C4-2B (cell line): ENCODE results near the gene FAM222A.

ENCODE experiments used
- H3K27ac ChIP-seq: fragments of 450-650 bp; 2 replicates; pipeline ENCODE4 v1.5.1; 2017
- ZFX ChIP-seq: fragments of 450-650 bp; IDR thresholded peaks from 2 replicates; pipeline ENCODE4 v1.6.1; 2017
- TF ChIP-seq, protein P1 (sequence below): fragments of 450-650 bp; conservative IDR thresholded peaks from 2 replicates; pipeline ENCODE4 v1.5.1; 2017; ENCODE audit warnings: mild to moderate bottlenecking

Gene FAM222A

DNA sequence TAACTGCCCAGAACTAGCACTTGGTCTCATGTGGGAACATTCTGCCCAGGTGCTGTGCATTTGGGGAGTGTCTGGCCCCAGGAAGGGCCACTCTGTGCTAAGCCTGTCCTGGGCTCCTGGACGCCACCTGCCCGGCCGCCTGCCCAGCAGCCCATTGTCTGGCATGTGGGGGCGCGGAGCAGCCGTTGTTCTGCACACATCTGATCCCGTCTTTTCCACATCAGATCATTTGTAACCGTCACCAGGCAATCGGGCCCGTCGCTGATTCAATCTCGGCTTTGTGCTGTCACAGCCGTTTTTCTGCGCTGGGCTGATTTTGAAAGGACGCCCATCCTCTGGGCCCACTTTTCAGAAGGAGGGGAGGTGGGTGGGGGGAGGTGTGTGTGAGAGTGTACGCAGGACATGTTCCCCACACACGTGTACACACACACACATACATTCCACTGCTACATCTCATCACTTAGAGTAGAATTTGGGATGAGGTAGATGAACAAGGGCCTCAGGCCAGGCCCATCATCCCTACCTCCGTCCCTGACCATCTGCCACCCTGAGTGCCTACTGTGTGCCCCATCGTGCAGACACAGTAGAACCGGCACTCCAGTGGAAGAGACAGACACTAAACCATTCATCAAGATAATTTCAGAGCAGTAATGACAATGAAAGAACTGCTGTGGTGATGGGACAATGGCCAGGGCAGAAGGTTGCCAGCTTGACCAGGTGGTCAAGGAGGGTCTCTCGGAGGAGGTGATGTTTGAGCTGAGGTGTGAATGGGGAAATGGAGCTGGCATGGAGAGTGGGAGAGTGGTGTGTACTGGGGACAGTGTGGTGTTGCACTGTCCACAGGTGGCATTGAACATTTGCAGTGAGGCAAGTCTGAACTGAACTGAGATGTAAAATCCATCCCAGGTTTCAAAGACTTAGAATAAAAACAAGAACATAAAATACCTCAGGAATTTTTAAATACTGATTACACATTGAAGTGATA lies 19.0 kb downstream of the FAM222A start:
- no peak overlapping the region for H3K27ac ChIP-seq
- TF ChIP-seq, protein P1, sequence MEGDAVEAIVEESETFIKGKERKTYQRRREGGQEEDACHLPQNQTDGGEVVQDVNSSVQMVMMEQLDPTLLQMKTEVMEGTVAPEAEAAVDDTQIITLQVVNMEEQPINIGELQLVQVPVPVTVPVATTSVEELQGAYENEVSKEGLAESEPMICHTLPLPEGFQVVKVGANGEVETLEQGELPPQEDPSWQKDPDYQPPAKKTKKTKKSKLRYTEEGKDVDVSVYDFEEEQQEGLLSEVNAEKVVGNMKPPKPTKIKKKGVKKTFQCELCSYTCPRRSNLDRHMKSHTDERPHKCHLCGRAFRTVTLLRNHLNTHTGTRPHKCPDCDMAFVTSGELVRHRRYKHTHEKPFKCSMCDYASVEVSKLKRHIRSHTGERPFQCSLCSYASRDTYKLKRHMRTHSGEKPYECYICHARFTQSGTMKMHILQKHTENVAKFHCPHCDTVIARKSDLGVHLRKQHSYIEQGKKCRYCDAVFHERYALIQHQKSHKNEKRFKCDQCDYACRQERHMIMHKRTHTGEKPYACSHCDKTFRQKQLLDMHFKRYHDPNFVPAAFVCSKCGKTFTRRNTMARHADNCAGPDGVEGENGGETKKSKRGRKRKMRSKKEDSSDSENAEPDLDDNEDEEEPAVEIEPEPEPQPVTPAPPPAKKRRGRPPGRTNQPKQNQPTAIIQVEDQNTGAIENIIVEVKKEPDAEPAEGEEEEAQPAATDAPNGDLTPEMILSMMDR: no peak
- no peak for TF ChIP-seq ZFX

DNA sequence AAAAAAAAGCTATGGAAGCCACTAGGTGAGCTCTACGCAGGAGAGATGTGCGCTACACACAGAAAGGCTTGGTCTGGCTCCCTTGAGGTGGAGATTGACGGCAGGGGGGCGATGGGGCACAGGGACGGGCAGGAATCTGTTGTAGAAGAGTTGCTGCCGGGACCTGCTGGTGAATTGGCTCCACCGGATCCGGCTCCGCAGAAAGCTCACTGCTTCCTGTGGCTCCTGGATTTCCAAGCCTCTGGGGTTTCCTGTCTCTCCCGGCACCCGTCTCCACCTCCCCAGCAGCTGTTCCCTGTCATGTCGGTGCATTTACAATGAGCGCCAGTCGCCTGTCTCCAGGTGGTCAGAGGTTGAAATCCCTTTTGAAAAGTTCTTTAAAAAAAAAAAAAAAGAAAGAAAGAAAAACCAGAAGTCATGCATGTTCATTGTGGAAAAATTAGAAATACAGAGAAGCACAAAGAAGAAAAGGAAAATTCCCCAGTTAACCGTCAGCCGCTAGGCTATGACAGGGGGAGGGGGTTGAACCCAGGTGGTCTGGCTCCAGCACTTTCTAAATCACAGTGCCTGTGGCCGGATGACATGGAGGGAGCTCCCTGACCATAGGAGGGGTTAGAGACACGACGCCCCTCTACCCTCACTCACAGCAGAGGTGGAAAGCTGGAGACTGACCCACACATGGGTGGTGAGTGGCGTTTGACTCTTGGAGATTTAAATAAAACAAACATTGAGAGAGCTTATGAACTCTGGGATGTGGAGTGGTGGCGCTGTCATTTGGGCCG lies 20.8 kb downstream of the FAM222A start:
- no peak overlapping the region for H3K27ac ChIP-seq
- TF ChIP-seq, protein P1: no peak
- no peak for TF ChIP-seq ZFX

DNA sequence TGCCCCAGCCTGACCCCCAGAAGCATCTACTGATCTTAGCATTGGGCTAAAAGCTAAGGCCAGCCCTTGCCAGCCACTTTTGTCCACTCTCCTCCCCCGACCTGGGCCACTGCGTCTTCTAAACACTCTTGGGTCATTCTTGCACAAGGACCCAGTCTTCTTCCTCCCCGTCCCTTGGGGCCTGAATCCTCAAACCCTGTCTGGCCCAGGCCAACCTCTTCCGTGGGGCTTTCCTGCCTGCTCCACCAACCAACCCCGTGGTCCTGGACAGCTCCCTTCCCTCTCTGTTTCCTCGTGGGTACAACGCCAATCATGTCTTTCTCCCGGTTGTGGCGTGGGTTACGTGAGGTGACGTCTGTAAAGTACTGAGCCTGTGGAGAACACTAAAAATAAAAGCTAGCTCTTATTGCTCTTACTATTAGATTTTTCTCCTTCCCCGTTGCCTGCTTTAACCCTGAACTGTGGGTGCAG lies 21.5 kb downstream of the FAM222A start:
- TF ChIP-seq ZFX: no peak
- TF ChIP-seq, protein P1: no peak
- no peak overlapping the region for H3K27ac ChIP-seq

DNA sequence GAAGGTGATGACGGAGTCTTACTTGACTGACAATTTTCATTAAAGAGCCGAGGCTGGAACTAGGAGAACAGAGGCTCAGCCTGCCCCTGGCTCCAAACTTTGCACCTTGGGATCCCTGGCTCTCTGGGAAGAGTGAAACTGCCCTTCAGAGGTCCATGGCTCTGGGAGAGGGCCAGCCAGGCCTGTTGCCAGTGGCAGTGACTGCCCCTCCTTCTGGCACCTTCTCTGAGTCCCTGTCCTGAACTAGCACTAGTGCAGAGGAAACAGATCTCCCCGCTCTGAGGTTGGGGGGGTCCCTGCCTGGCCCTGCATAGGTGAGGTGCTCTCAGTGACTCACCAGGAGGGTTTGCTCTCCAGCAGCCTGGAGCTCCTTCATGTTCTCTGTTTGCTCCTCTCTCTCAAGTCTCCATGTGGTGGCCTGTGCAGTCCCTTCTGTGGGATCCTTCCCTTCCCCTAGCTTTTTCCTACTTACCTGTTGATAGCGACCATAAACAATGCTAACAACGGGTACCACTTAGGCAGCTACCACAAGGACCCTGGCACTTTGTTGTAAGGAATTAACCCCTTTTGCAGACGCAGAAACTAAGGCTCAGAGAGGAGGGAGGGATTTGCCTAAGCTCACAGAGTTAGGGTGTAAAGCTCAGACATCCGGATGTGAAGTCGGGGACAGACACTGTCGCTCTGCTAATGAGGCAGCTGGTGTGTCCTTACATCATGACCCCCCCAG lies 22.4 kb downstream of the FAM222A start:
- H3K27ac ChIP-seq: no peak overlapping the region
- TF ChIP-seq ZFX: no peak
- TF ChIP-seq, protein P1: no peak

DNA sequence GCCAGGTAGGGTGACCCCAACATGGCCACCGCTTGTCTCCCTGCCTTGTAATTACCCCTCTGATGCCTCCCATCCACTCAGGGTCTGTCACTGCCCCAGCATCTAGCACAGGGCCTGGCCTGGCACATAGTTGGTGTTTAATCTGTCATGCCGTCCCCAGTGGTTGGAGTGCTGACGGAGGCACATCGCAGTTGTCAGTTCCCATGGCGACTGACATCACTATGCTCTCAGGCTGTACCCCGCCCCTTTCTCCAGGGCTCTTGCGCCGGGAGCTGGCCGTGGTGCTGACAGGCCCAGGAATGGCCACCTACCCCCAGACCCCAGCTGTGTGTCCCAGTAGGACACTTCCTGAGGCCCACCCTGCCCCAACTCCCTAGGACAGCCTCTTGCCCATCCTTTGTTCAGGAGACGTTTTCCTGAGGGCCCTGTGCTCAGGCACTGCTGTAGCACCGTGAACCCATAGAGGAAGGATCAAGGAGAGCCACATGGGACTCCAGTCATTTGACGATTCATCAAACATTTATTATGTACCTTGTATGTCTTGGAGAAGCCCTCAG lies 23.0 kb downstream of the FAM222A start:
- no peak overlapping the region for H3K27ac ChIP-seq
- no peak for TF ChIP-seq ZFX
- TF ChIP-seq, protein P1: no peak

DNA sequence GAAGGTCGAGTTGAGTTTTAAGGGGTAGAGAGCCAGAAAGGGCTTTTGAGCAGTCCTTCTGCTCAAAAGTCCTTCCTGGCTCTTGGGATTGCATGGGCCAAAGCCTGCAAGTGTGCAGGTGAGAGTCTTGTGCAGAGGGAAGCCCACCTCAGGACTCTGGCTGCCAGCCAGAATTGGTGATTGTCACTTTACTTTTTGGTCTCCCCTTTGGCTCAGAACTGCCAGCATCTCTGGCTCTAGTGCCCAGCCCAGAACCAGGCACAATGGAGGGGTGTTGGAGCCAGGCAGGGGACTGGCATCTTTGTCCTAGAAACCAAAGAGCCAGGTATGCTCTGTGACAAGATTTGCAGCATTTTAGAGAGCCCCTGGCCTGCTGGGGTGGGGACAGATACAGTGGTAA lies 23.5 kb downstream of the FAM222A start:
- TF ChIP-seq ZFX: no peak
- TF ChIP-seq, protein P1: no peak
- no peak overlapping the region for H3K27ac ChIP-seq
